ENCODE results near the gene IRGQ. TPM values are rescaled to one million over a fixed set of nuclear protein-coding genes. Genes with fewer than 3 reads are reported as not detected.
"Not testable (repeated sequence)": the region's sequence is repeated elsewhere in the genome, so short reads cannot be mapped to it uniquely, and the experiment has no call there.

The IRGQ gene
- total RNA-seq, 1 experiment from 2014 or later: 23.3 TPM

- Histone ChIP-seq H3K9me3 (ENCODE audit: insufficient read depth, low read depth) (no peaks in the 10 kb centered on the region), H3F3A (ENCODE audit: insufficient read depth, low read depth) (0 out of 2 replicates have a peak, but pooled peaks cover 4% of the 10 kb centered on the region), H4K20me1 (ENCODE audit: insufficient read depth) (no peaks in the 10 kb centered on the region), H3K79me2 (ENCODE audit: low read depth) (no peaks in the 10 kb centered on the region), H3K4me3 (no peak overlapping the region), H3K27me3 (ENCODE audit: insufficient read depth, low read depth) (no peaks in the 10 kb centered on the region), H3K9me2 (ENCODE audit: insufficient read depth) (no peaks in the 10 kb centered on the region), H3K36me3 (ENCODE audit: low read depth) (no peaks in the 10 kb centered on the region), H3K4me2 (no peak overlapping the region), H2AFZ (no peak overlapping the region), H3K27ac (no peak overlapping the region), H3K4me1 (replicated peaks; ENCODE audit: insufficient read depth) (no peaks in the 10 kb centered on the region)
- CTCF ChIA-PET: interaction anchor here (0.6 kb wide), 1 partner anchor 103 kb away, joined by 4 read pairs; no protein-coding TSS in a partner anchor
- TF ChIP-seq CTCF (conservative IDR thresholded peaks at IDR 0.05) (no peak), EZH2 (IDR thresholded peaks at IDR 0.05; ENCODE audit: low read depth) (no peak)
- BruUV-seq (replicated peaks): no TSS peak
- POLR2A ChIA-PET (ENCODE audit: unreplicated experiment): interaction anchor here (0.5 kb wide), 1 partner anchor 86 kb away, joined by 4 read pairs; the partner anchor contains the start of gene LYPD3
- intact Hi-C loops (cut with micrococcal nuclease; ENCODE audit: unreplicated experiment): no loop called here
- DNase-seq: no peak
Measured at GRCh38 chr19:43551399-43552197, 44.3 kb downstream of the IRGQ start.

GRCh38 chr19:43548706-43549105 is 47.2 kb downstream of the IRGQ start:
- no peak overlapping the region for H3K27ac ChIP-seq
- H3K4me3 ChIP-seq: no peak overlapping the region
- no peaks in the 10 kb centered on the region for H3K36me3 ChIP-seq (ENCODE audit: low read depth)
- no peak for DNase-seq
- no TSS peak for BruUV-seq (replicated peaks)
- no peaks in the 10 kb centered on the region for H3K27me3 ChIP-seq (ENCODE audit: insufficient read depth, low read depth)
- no peak overlapping the region for H2AFZ ChIP-seq
- H3K9me3 ChIP-seq (ENCODE audit: insufficient read depth, low read depth): no peaks in the 10 kb centered on the region
- ChIA-PET CTCF (no interaction called here), POLR2A (ENCODE audit: unreplicated experiment) (no interaction called here)
- no peaks in the 10 kb centered on the region for H3F3A ChIP-seq (ENCODE audit: insufficient read depth, low read depth)
- intact Hi-C loops (cut with micrococcal nuclease; ENCODE audit: unreplicated experiment): no loop called here
- H3K9me2 ChIP-seq (ENCODE audit: insufficient read depth): no peaks in the 10 kb centered on the region
- TF ChIP-seq CTCF (conservative IDR thresholded peaks at IDR 0.05) (no peak), EZH2 (IDR thresholded peaks at IDR 0.05; ENCODE audit: low read depth) (no peak)
- no peaks in the 10 kb centered on the region for H3K4me1 ChIP-seq (replicated peaks; ENCODE audit: insufficient read depth)
- no peaks in the 10 kb centered on the region for H4K20me1 ChIP-seq (ENCODE audit: insufficient read depth)
- no peaks in the 10 kb centered on the region for H3K79me2 ChIP-seq (ENCODE audit: low read depth)
- no peak overlapping the region for H3K4me2 ChIP-seq

- DNase-seq; H3K4me2 ChIP-seq; CTCF ChIA-PET; H4K20me1 ChIP-seq (ENCODE audit: insufficient read depth); H3F3A ChIP-seq (ENCODE audit: insufficient read depth, low read depth); H3K4me1 ChIP-seq (replicated peaks; ENCODE audit: insufficient read depth); H3K9me3 ChIP-seq (ENCODE audit: insufficient read depth, low read depth); BruUV-seq (replicated peaks); intact Hi-C loops (cut with micrococcal nuclease; ENCODE audit: unreplicated experiment); POLR2A ChIA-PET (ENCODE audit: unreplicated experiment); H3K4me3 ChIP-seq; H3K79me2 ChIP-seq (ENCODE audit: low read depth); H3K27me3 ChIP-seq (ENCODE audit: insufficient read depth, low read depth); H3K9me2 ChIP-seq (ENCODE audit: insufficient read depth); H2AFZ ChIP-seq; H3K36me3 ChIP-seq (ENCODE audit: low read depth); H3K27ac ChIP-seq: not testable (repeated sequence)
Measured at GRCh38 chr19:43547926-43548325, 48.0 kb downstream of the IRGQ start.

Data from PC-9 (cell line).